Measurements from ENCODE around the gene DCDC2B. TPM values are rescaled to one million over a fixed set of nuclear protein-coding genes. Genes with fewer than 3 reads are reported as not detected.

The DCDC2B gene
- total and polyA plus RNA-seq, 2 experiments from 2014 or later, result 0.21 TPM; not detected in 1

DNA sequence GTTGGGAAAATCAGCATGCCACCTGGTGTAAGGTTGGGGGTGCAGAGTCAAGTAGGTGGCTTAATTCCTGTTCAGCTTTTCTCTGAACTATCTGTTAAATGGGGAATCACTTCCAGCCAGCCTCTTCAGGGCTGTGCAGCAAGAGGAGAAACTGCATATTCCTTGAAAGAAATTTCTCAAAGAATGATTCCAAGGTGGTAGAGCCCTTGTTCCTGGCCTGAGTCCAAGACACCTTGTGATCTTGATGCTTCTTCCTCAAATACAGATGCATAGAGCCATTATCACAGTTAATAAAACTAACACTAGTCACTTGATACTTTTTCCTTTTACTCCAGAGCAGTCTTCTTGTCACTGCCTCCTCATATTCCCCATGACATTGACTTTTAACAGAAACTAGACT, 24.2 kb upstream of the DCDC2B start:
- Histone ChIP-seq H4K20me1 (replicated peaks; ENCODE audit: insufficient read depth) (peaks cover 42% of the 10 kb centered on the region), H3K27me3 (ENCODE audit: insufficient read depth) (no peaks in the 10 kb centered on the region), H3K9me2 (ENCODE audit: insufficient read depth) (no peaks in the 10 kb centered on the region), H3K36me3 (ENCODE audit: insufficient read depth) (peaks cover 51% of the 10 kb centered on the region), H2AFZ (no peak overlapping the region), H3K4me3 (no peak overlapping the region), H3K4me1 (ENCODE audit: insufficient read depth) (peaks cover 14% of the 10 kb centered on the region), H3K4me2 (no peak overlapping the region), H3K79me2 (replicated peaks; ENCODE audit: insufficient read depth) (peaks cover 67% of the 10 kb centered on the region), H3F3A (replicated peaks; ENCODE audit: low read depth) (peaks cover 14% of the 10 kb centered on the region), H3K27ac (ENCODE audit: low read depth) (peak overlapping the region; percentile 59; the same call in 1 of the 2 replicates)
- Mint-ChIP-seq H3K36me3 (ENCODE audit: low read depth) (peaks cover 89% of the 10 kb centered on the region), H3K27me3 (ENCODE audit: insufficient read depth, low read depth, poor library complexity) (peaks cover 13% of the 10 kb centered on the region), H3K4me1 (peaks cover 30% of the 10 kb centered on the region), H3K9me3 (no peaks in the 10 kb centered on the region), H3K27ac (no peak overlapping the region), H3K4me3 (no peak overlapping the region; the same call in 2 of the 3 replicates)
- DNase-seq (ENCODE audit: low spot score) (no peak), ATAC-seq (no peak)
- no peak for TF ChIP-seq ZNF331 (CRISPR knock-in tag; IDR thresholded peaks at IDR 0.05; ENCODE audit: low read depth)
- TF ChIP-seq, protein P1, sequence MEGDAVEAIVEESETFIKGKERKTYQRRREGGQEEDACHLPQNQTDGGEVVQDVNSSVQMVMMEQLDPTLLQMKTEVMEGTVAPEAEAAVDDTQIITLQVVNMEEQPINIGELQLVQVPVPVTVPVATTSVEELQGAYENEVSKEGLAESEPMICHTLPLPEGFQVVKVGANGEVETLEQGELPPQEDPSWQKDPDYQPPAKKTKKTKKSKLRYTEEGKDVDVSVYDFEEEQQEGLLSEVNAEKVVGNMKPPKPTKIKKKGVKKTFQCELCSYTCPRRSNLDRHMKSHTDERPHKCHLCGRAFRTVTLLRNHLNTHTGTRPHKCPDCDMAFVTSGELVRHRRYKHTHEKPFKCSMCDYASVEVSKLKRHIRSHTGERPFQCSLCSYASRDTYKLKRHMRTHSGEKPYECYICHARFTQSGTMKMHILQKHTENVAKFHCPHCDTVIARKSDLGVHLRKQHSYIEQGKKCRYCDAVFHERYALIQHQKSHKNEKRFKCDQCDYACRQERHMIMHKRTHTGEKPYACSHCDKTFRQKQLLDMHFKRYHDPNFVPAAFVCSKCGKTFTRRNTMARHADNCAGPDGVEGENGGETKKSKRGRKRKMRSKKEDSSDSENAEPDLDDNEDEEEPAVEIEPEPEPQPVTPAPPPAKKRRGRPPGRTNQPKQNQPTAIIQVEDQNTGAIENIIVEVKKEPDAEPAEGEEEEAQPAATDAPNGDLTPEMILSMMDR (conservative IDR thresholded peaks at IDR 0.05; ENCODE audit: low read depth in 2 of 2), result no peak
- TF ChIP-seq, protein P2, sequence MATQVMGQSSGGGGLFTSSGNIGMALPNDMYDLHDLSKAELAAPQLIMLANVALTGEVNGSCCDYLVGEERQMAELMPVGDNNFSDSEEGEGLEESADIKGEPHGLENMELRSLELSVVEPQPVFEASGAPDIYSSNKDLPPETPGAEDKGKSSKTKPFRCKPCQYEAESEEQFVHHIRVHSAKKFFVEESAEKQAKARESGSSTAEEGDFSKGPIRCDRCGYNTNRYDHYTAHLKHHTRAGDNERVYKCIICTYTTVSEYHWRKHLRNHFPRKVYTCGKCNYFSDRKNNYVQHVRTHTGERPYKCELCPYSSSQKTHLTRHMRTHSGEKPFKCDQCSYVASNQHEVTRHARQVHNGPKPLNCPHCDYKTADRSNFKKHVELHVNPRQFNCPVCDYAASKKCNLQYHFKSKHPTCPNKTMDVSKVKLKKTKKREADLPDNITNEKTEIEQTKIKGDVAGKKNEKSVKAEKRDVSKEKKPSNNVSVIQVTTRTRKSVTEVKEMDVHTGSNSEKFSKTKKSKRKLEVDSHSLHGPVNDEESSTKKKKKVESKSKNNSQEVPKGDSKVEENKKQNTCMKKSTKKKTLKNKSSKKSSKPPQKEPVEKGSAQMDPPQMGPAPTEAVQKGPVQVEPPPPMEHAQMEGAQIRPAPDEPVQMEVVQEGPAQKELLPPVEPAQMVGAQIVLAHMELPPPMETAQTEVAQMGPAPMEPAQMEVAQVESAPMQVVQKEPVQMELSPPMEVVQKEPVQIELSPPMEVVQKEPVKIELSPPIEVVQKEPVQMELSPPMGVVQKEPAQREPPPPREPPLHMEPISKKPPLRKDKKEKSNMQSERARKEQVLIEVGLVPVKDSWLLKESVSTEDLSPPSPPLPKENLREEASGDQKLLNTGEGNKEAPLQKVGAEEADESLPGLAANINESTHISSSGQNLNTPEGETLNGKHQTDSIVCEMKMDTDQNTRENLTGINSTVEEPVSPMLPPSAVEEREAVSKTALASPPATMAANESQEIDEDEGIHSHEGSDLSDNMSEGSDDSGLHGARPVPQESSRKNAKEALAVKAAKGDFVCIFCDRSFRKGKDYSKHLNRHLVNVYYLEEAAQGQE (IDR thresholded peaks at IDR 0.05; ENCODE audit: unreplicated experiment), result no peak
- TF ChIP-seq, protein P3, sequence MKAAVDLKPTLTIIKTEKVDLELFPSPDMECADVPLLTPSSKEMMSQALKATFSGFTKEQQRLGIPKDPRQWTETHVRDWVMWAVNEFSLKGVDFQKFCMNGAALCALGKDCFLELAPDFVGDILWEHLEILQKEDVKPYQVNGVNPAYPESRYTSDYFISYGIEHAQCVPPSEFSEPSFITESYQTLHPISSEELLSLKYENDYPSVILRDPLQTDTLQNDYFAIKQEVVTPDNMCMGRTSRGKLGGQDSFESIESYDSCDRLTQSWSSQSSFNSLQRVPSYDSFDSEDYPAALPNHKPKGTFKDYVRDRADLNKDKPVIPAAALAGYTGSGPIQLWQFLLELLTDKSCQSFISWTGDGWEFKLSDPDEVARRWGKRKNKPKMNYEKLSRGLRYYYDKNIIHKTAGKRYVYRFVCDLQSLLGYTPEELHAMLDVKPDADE (IDR thresholded peaks at IDR 0.05), result no peak
- TF ChIP-seq NANOG (IDR thresholded peaks at IDR 0.05; ENCODE audit: borderline replicate concordance), result no peak
- TF ChIP-seq EZH2phosphoT487 (IDR thresholded peaks at IDR 0.05; ENCODE audit: unreplicated experiment), result no peak
- TF ChIP-seq ZNF114 (CRISPR knock-in tag; IDR thresholded peaks at IDR 0.05), result no peak
- TF ChIP-seq JUNB (IDR thresholded peaks at IDR 0.05; ENCODE audit: unreplicated experiment), result no peak
- TF ChIP-seq POLR2AphosphoS5 (IDR thresholded peaks at IDR 0.05; ENCODE audit: low read depth), result no peak
- TF ChIP-seq, protein P4, sequence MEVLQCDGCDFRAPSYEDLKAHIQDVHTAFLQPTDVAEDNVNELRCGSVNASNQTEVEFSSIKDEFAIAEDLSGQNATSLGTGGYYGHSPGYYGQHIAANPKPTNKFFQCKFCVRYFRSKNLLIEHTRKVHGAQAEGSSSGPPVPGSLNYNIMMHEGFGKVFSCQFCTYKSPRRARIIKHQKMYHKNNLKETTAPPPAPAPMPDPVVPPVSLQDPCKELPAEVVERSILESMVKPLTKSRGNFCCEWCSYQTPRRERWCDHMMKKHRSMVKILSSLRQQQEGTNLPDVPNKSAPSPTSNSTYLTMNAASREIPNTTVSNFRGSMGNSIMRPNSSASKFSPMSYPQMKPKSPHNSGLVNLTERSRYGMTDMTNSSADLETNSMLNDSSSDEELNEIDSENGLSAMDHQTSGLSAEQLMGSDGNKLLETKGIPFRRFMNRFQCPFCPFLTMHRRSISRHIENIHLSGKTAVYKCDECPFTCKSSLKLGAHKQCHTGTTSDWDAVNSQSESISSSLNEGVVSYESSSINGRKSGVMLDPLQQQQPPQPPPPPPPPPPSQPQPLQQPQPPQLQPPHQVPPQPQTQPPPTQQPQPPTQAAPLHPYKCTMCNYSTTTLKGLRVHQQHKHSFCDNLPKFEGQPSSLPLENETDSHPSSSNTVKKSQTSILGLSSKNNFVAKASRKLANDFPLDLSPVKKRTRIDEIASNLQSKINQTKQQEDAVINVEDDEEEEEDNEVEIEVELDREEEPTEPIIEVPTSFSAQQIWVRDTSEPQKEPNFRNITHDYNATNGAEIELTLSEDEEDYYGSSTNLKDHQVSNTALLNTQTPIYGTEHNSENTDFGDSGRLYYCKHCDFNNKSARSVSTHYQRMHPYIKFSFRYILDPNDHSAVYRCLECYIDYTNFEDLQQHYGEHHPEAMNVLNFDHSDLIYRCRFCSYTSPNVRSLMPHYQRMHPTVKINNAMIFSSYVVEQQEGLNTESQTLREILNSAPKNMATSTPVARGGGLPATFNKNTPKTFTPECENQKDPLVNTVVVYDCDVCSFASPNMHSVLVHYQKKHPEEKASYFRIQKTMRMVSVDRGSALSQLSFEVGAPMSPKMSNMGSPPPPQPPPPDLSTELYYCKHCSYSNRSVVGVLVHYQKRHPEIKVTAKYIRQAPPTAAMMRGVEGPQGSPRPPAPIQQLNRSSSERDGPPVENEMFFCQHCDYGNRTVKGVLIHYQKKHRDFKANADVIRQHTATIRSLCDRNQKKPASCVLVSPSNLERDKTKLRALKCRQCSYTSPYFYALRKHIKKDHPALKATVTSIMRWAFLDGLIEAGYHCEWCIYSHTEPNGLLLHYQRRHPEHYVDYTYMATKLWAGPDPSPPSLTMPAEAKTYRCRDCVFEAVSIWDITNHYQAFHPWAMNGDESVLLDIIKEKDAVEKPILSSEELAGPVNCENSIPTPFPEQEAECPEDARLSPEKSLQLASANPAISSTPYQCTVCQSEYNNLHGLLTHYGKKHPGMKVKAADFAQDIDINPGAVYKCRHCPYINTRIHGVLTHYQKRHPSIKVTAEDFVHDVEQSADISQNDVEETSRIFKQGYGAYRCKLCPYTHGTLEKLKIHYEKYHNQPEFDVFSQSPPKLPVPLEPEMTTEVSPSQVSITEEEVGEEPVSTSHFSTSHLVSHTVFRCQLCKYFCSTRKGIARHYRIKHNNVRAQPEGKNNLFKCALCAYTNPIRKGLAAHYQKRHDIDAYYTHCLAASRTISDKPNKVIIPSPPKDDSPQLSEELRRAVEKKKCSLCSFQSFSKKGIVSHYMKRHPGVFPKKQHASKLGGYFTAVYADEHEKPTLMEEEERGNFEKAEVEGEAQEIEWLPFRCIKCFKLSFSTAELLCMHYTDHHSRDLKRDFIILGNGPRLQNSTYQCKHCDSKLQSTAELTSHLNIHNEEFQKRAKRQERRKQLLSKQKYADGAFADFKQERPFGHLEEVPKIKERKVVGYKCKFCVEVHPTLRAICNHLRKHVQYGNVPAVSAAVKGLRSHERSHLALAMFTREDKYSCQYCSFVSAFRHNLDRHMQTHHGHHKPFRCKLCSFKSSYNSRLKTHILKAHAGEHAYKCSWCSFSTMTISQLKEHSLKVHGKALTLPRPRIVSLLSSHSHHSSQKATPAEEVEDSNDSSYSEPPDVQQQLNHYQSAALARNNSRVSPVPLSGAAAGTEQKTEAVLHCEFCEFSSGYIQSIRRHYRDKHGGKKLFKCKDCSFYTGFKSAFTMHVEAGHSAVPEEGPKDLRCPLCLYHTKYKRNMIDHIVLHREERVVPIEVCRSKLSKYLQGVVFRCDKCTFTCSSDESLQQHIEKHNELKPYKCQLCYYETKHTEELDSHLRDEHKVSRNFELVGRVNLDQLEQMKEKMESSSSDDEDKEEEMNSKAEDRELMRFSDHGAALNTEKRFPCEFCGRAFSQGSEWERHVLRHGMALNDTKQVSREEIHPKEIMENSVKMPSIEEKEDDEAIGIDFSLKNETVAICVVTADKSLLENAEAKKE (CRISPR knock-in tag; IDR thresholded peaks at IDR 0.05), result no peak

All from GM23338 (cell line).